ENCODE measurements around the gene AGPS.

- no peak for TF ChIP-seq SMAD3 (CRISPR knock-in tag; IDR thresholded peaks at IDR 0.05)
- no peak for TF ChIP-seq SMARCE1 (IDR thresholded peaks at IDR 0.05; ENCODE audit: borderline replicate concordance)
- no peak for TF ChIP-seq ELK4 (CRISPR knock-in tag; IDR thresholded peaks at IDR 0.05; ENCODE audit: borderline replicate concordance)
- no peak for TF ChIP-seq SRF (IDR thresholded peaks at IDR 0.05; ENCODE audit: low read depth, low read length)
- TF ChIP-seq EZH2 (conservative IDR thresholded peaks at IDR 0.05; ENCODE audit: low read depth, low read length), result no peak
- TF ChIP-seq REST (IDR thresholded peaks at IDR 0.05; ENCODE audit: borderline replicate concordance in 1 of 2, low read depth in 1 of 2, low read length in 2 of 2), result no peak
Measured at GRCh38 chr2:177532567-177532966, 140.0 kb downstream of the AGPS start.
